NOMO-1 treated with dmso at 0.1 percent for 144 hours (cell line): ENCODE results near the gene S100G.

Source experiments
- DNase-seq: peaks from one replicate; lab custom pipeline; 2025; ENCODE audit not compliant: unreplicated experiment; lab: John Stamatoyannopoulos, UW

Gene S100G

DNA sequence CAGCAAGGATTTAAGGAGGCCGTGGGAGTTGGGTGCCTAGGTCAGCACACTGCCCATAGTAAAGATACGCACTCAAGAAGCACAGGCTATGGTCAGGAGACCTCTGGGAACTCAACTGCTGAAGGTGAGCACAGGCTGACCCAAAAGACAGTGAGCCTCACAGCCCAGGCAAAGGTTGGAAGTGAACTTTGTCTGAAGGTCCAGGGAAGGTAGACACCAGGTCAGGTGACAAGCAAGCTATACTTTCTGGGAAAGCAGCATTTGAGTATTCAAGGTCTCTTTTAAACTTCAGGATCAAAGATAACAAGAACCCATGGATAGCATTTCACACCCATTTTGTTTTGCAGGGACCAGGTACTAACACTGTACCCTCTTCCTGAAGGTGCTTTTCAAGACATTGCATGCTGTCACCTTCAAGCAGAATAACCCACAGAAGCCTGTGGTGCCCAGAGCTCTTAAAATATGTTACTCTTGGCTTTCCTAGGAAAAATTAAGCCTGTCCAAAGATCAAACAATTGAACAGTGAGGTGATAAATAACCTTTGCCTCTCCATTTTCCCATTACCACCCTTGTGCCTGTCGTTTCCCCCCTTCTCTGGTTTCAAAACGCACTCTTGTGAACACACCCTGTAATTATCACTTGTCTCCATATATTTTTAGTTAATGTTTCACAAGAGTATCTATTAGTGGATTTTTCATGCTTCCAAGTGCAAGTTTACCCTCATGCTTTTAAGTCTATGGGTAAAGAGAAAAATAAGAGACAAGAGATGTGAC is 3.4 kb upstream of the S100G start:
- peak; percentile 36 for DNase-seq

DNA sequence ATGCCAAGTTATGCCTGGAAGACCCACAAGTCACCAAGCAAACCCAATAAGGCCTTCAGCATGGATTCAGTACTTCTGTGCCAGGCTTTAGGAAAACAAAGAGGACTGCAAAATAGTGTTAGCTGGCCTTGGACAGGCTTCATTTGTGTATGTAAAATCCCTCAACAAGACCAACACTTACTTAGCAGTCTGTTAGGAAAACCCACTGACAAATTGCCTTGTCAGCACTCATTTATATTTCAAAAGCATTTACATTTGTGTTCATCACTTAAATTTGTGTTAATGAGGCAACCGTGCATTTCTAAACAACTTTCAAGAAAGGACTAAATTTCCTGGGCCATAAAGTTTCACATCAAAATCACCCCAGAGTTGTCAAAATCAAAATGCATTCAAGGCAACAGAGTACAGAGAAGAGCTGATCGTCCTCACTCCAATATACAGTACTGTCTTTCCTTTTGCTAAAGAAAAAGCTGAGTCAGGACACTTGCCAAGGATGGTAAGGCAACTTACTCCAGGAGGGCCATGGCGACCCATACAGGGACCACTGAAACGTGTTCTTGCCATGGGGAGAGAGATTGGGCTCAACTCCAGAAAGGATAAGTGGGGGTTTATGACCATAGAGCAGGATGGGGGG is 1.6 kb downstream of the S100G start:
- no peak for DNase-seq

GRCh38 chrX:16653424-16653823 is 3.5 kb downstream of the S100G start:
- DNase-seq = no peak

- DNase-seq = no peak
These were observed 4.1 kb downstream of the S100G start for GRCh38 chrX:16654093-16654492.

DNA sequence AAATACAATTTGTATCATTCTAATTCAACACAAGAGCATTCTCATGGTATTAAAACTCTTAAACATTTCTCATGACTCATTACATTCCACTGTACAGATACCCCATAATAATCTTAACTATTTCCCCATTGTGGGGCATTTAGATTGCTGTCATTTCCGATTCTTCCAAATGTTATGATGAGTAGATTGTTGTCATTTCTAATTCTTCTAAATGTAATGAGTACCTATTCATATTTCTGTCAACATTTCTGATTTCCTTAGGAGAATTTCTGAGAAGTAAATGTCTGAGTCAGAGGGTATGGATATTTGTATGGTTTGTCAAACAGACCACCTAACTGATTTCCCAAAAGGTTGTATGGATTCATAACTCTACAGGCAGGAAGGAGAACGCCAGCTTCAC is 8.3 kb downstream of the S100G start:
- DNase-seq = no peak

DNA sequence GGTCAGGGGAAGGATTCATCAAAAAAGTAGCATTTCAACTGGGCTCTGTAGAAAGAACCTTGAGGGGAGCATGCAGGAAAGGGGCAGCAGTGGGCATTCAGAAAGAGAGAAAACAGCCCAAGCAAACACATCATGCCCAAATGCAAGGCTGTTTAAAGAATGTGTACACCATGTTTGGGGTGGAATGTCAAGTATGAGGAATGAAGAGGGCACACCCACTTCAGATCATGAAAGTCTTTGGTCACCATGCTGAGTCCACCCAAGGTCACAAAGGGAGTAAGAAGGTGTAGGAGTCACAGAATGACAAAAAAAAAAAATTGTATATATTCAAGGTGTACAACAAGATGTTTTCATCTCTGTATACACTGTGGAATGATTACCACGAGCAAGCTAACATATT is 9.4 kb downstream of the S100G start:
- no peak for DNase-seq

DNA sequence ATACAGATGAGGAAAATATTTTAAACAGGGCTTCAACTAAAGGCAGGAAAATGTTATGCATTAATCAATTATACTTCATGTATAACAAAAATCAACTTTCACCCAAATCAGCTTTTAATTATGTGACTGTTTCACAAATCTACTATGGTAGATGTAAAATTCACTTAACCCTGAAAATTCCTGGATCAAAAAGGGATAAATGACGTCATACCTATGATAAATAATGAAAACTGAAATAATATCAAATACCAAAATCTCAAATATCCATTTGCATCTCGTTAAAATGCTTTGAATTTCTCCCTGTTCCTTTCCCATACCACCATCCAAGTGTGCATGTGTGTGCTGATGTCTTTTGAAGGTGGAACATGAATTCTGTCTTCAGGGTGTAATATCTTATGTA is 11.5 kb downstream of the S100G start:
- no peak for DNase-seq

GRCh38 chrX:16662402-16662801 is 12.4 kb downstream of the S100G start:
- no peak for DNase-seq

GRCh38 chrX:16664074-16664473 is 14.1 kb downstream of the S100G start:
- DNase-seq = no peak

GRCh38 chrX:16664626-16665025 is 14.7 kb downstream of the S100G start:
- DNase-seq = no peak

DNA sequence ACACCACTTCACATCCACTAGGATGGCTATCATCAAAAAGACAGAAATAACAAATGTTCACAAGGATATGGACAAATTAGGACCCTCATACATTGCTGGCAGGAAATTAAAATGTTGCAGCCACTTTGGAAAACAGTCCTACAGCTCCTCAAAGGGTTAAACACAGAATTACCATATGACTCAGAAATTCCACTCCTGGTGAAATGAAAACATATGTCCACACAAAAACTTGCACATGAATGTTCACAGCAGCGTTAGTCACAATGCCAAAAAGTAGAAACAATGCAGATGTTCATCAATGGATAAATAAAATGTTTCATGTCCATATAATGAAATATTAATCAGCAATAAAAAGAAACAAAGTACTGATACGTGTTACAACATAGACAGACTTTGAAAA is 15.1 kb downstream of the S100G start:
- no peak for DNase-seq

GRCh38 chrX:16666541-16666940 is 16.6 kb downstream of the S100G start:
- DNase-seq = no peak

- peak; percentile 12 for DNase-seq
These were observed 21.0 kb downstream of the S100G start for GRCh38 chrX:16671005-16671404.

- DNase-seq = no peak
These were observed 28.7 kb downstream of the S100G start for GRCh38 chrX:16678689-16679088.

- no peak for DNase-seq
These were observed 33.2 kb downstream of the S100G start for GRCh38 chrX:16683007-16683664.

DNA sequence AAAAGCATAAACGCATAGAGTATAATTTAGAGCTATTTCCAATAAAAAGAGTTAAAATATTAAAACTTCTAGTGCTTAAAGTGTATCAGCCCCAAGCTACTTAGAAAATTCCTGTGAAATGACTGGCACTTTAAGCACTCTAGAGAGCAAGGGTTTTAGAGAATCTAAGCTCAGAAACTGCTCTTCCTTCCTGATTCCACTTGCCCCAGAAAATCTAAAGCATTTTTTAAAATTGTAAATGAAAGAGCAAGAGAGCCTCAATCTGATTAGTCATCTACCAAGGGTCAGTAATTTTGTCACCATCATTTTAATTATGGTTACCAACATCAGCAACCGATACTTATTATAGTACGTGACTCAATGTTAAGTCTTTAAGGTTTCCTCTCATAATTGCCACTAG is 37.6 kb downstream of the S100G start:
- no peak for DNase-seq

DNA sequence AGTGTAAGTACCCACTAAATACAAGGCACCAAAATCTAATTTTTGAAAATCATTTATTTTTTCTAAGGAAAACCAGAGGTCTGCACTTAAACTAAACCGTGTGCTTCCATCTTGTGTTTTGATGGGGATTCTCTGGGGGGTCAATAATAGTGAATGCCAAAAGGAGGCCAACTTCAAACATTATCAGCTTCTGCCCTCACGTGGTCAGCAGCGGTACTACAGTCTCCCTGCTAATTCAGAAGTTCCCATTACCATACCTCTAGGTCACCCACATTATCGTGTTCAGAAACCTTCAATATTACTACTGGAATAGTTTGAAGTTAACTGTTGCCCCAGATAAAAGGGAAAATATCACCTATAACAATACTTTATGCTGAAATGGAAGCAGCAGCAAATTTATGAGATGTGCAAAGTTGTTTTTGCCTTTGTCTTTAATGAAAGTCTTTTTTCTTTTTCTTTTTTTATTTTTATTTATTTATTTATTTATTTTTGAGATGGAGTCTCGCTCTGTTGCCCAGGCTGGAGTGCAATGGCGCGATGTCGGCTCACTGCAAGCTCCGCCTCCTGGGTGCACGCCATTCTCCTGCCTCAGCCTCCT is 45.2 kb downstream of the S100G start:
- DNase-seq = peak; percentile 11

- no peak for DNase-seq
These were observed 47.0 kb downstream of the S100G start for GRCh38 chrX:16696956-16697355.

GRCh38 chrX:16699389-16699788 is 49.4 kb downstream of the S100G start:
- no peak for DNase-seq

DNA sequence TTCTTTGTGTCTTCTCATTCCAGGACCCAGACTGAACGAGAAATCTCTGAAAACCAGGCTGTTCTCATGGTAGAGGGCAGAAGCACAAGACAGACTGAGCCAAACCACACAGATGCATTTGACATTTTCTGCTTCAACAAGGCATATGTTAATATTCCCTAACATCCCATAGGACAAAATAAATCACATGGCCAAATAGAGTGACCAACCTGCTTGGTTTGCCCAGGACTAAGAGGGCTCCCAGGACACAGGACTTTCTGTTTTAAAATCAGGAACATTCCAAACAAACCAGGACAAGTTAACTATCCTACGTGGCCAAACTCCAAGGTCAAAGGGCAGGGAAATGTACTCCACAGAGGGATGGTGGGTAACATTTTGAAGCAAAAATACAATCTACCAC is 50.8 kb downstream of the S100G start:
- DNase-seq = no peak

GRCh38 chrX:16702700-16703599 is 53.0 kb downstream of the S100G start:
- DNase-seq = no peak
